Mesodermal cell (in vitro differentiated cells): Measurements from ENCODE around the gene OAF.

Source experiments
- H3K27ac ChIP-seq: 2 replicates; pipeline ENCODE4 v1.7.0; 2013; ENCODE audit warnings: mild to moderate bottlenecking, low read depth, low read length, moderate library complexity; ENCODE audit not compliant: severe bottlenecking
- H3K36me3 ChIP-seq: 2 replicates; pipeline ENCODE4 v1.7.1; 2013; ENCODE audit warnings: mild to moderate bottlenecking, low read length, moderate library complexity; ENCODE audit not compliant: control insufficient read depth, insufficient read depth
- H3K4me1 ChIP-seq: one replicate; pipeline ENCODE4 v1.7.1; 2013; ENCODE audit warnings: mild to moderate bottlenecking, low read length; ENCODE audit not compliant: insufficient read depth, control insufficient read depth, poor library complexity, severe bottlenecking
- H3K4me3 ChIP-seq: 2 replicates; pipeline ENCODE4 v1.7.0; 2013; ENCODE audit warnings: low read length, control low read depth, mild to moderate bottlenecking; ENCODE audit not compliant: insufficient read depth, poor library complexity, severe bottlenecking; ENCODE audit errors: extremely low read depth
- H3K9me3 ChIP-seq: 2 replicates; pipeline ENCODE4 v1.7.1; 2013; ENCODE audit warnings: mild to moderate bottlenecking, low read length, moderate library complexity; ENCODE audit not compliant: control insufficient read depth
- WGBS, 2 experiments: methylation state at CpG; one replicate each; pipeline ENCODE4 v1.1.5; 2013; ENCODE audit warnings: missing lambda C conversion rate in 2 of 2; ENCODE audit not compliant: insufficient coverage in 2 of 2; 5-methylcytosine and 5-hydroxymethylcytosine counted together

OAF gene

GRCh38 chr11:120224361-120224760 lies 13.5 kb downstream of the OAF start:
- peaks cover 34% of the 10 kb centered on the region for H3K36me3 ChIP-seq
- no peak overlapping the region for H3K4me3 ChIP-seq
- no peaks in the 10 kb centered on the region for H3K9me3 ChIP-seq
- no peak overlapping the region for H3K27ac ChIP-seq
- H3K4me1 ChIP-seq = peaks cover 29% of the 10 kb centered on the region
- WGBS, 2 experiments = 94% methylated on average over 6 of the region's 6 CpGs

- no peak overlapping the region for H3K27ac ChIP-seq
- 58 to 67% methylated on average over 6 to 17 of the region's 22 CpGs for WGBS, 2 experiments
These were observed 14.4 kb downstream of the OAF start for GRCh38 chr11:120224972-120225909.

GRCh38 chr11:120226242-120226641 lies 15.4 kb downstream of the OAF start:
- WGBS, 2 experiments = 92% methylated on average over 3 of the region's 5 CpGs
- Histone ChIP-seq H3K4me1 (peaks cover 21% of the 10 kb centered on the region), H3K36me3 (peaks cover 28% of the 10 kb centered on the region), H3K9me3 (no peaks in the 10 kb centered on the region), H3K27ac (no peak overlapping the region), H3K4me3 (no peak overlapping the region)

More at GRCh38 chr11:120224972-120225909, 14.4 kb downstream of the OAF start:
- Histone ChIP-seq H3K4me1 (peaks cover 21% of the 10 kb centered on the region), H3K36me3 (peaks cover 34% of the 10 kb centered on the region), H3K9me3 (no peaks in the 10 kb centered on the region), H3K4me3 (no peak overlapping the region)

GRCh38 chr11:120226714-120227113 lies 15.9 kb downstream of the OAF start:
- H3K27ac ChIP-seq = no peak overlapping the region
- H3K36me3 ChIP-seq = peaks cover 28% of the 10 kb centered on the region
- no peaks in the 10 kb centered on the region for H3K9me3 ChIP-seq
- WGBS, 2 experiments = 82 to 96% methylated on average over 7 to 9 of the region's 13 CpGs
- peaks cover 21% of the 10 kb centered on the region for H3K4me1 ChIP-seq
- H3K4me3 ChIP-seq = no peak overlapping the region

- H3K4me3 ChIP-seq = no peak overlapping the region
- peaks cover 21% of the 10 kb centered on the region for H3K4me1 ChIP-seq
- H3K27ac ChIP-seq = no peak overlapping the region
- peaks cover 25% of the 10 kb centered on the region for H3K36me3 ChIP-seq
- 61 to 100% methylated on average over 2 of the region's 5 CpGs for WGBS, 2 experiments
- no peaks in the 10 kb centered on the region for H3K9me3 ChIP-seq
These were observed 16.5 kb downstream of the OAF start for GRCh38 chr11:120227228-120227852.

GRCh38 chr11:120228794-120229384 lies 18.1 kb downstream of the OAF start:
- 87 to 92% methylated on average over 13 to 15 of the region's 16 CpGs for WGBS, 2 experiments
- Histone ChIP-seq H3K4me3 (no peak overlapping the region), H3K4me1 (peaks cover 18% of the 10 kb centered on the region), H3K27ac (no peak overlapping the region), H3K36me3 (peaks cover 25% of the 10 kb centered on the region), H3K9me3 (no peaks in the 10 kb centered on the region)

GRCh38 chr11:120229451-120230424 lies 18.9 kb downstream of the OAF start:
- 61 to 64% methylated on average over 9 to 13 of the region's 17 CpGs for WGBS, 2 experiments
- Histone ChIP-seq H3K27ac (no peak overlapping the region), H3K4me3 (no peak overlapping the region), H3K4me1 (peaks cover 10% of the 10 kb centered on the region), H3K36me3 (peaks cover 21% of the 10 kb centered on the region), H3K9me3 (no peaks in the 10 kb centered on the region)

- Histone ChIP-seq H3K9me3 (no peaks in the 10 kb centered on the region), H3K4me3 (no peak overlapping the region), H3K36me3 (peaks cover 21% of the 10 kb centered on the region), H3K4me1 (peaks cover 2% of the 10 kb centered on the region), H3K27ac (no peak overlapping the region)
- 50 to 78% methylated on average over 2 to 3 of the region's 5 CpGs for WGBS, 2 experiments
These were observed 19.7 kb downstream of the OAF start for GRCh38 chr11:120230433-120231071.

GRCh38 chr11:120231963-120232362 lies 21.1 kb downstream of the OAF start:
- Histone ChIP-seq H3K4me1 (no peaks in the 10 kb centered on the region), H3K4me3 (no peak overlapping the region), H3K9me3 (no peaks in the 10 kb centered on the region), H3K27ac (no peak overlapping the region), H3K36me3 (peaks cover 14% of the 10 kb centered on the region)
- 81 to 83% methylated on average over 4 of the region's 4 CpGs for WGBS, 2 experiments
